Mesothelial cell of epicardium (in vitro differentiated cells): ENCODE measurements around the gene ZMAT5. TPM values are rescaled to one million over a fixed set of nuclear protein-coding genes. Genes with fewer than 3 reads are reported as not detected.
"Not testable (repeated sequence)": the region's sequence is repeated elsewhere in the genome, so short reads cannot be mapped to it uniquely, and the experiment has no call there.

Source experiments
- DNase-seq, 2 experiments: peaks; one replicate each; pipeline ENCODE4 v3.0.0; 2021; ENCODE audit warnings: low spot score in 2 of 2; ENCODE audit not compliant: unreplicated experiment in 2 of 2
- H3K27ac Mint-ChIP-seq: 2 replicates; pipeline ENCODE4 v1.8.0; 2021; ENCODE audit warnings: mixed read lengths
- H3K27me3 Mint-ChIP-seq: 2 replicates; pipeline ENCODE4 v1.8.0; 2021; ENCODE audit warnings: low read depth, mixed read lengths
- H3K36me3 Mint-ChIP-seq: 2 replicates; pipeline ENCODE4 v1.8.0; 2021; ENCODE audit warnings: mixed read lengths
- H3K4me1 Mint-ChIP-seq: 2 replicates; pipeline ENCODE4 v1.8.0; 2021; ENCODE audit warnings: mixed read lengths
- H3K4me3 Mint-ChIP-seq: 2 replicates; pipeline ENCODE4 v1.8.0; 2021; ENCODE audit warnings: mild to moderate bottlenecking, moderate library complexity, mixed read lengths
- H3K9me3 Mint-ChIP-seq: 2 replicates; pipeline ENCODE4 v1.8.0; 2021; ENCODE audit warnings: mixed read lengths
- CTCF ChIP-seq: fragments of 200-600 bp; sonication (generic); IDR thresholded peaks from one replicate; pipeline ENCODE4 v1.5.0; 2021; ENCODE audit warnings: antibody characterized with exemption; ENCODE audit not compliant: unreplicated experiment
- total RNA-seq: library from RNA; stranded (reverse); gene quantifications from 3 replicates; pipeline ENCODE4 v1.2.1, GENCODE V29; 2021

The ZMAT5 gene
- total RNA-seq, 1 donor from 2014 or later = 17.1 TPM

DNA sequence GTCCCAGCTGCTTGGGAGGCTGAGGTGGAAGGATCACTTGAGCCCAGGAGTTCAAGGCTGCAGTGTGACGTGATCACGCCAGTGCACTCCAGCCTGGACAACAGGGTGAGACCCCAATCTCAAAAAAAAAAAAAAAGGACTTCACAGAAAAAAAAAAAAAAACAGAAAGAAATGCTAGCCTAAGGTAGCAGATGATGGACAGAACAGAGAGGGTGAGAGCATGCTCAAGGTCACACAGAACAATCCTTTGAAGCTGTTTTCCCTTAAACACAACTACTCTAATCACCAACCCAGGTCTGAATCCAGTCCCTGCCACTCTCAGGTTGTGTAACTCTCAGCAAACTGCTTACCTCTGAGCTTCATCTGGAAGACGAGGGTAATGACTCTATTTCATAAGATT, 9.7 kb downstream of the ZMAT5 start:
- H3K4me1 Mint-ChIP-seq = no peaks in the 10 kb centered on the region
- no peak for TF ChIP-seq CTCF
- H3K36me3 Mint-ChIP-seq = no peaks in the 10 kb centered on the region
- no peak overlapping the region for H3K4me3 Mint-ChIP-seq
- no peak overlapping the region for H3K27ac Mint-ChIP-seq
- no peak for DNase-seq
- H3K9me3 Mint-ChIP-seq = no peaks in the 10 kb centered on the region
- no peaks in the 10 kb centered on the region for H3K27me3 Mint-ChIP-seq

DNA sequence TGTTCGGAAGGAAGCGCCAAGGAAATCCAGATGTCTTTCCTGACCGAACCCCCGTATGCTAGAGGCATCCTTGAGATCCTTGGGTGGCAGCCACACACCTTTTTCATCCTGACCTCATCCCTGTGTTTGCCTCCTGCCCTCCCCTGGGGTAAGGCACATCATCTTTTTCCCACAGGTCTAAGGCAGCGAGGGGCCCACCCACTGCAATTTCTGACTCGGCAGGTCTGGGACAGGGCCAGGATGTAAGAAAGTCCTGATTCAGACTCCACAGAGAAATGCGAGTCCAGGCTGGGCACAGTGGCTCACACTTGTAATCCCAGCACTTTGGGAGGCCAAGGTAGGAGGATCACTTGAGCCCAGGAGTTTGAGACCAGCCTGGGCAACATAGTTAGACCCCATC, 10.5 kb downstream of the ZMAT5 start:
- Mint-ChIP-seq H3K4me1 (no peaks in the 10 kb centered on the region), H3K27ac (no peak overlapping the region), H3K36me3 (no peaks in the 10 kb centered on the region), H3K4me3 (no peak overlapping the region), H3K9me3 (no peaks in the 10 kb centered on the region), H3K27me3 (no peaks in the 10 kb centered on the region)
- no peak for DNase-seq
- no peak for TF ChIP-seq CTCF

DNA sequence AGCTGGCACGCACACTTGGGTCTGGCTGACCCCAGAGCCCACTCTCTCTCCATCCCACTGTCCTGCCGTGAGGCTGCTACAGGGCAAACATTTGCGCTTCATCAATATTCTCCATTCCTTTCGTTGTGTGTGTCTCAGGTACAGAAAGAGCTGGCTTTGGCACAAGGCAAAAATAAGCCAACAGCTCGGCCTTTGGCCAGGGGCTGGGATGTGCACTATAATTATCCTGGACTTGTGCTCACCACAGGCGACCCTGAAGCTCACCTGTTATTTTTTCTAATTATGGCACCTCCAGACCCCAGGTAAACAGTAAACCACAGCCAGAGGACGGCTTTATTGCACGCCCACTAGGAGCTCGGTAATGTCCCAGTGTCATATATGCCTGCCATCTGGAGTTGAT, 10.9 kb downstream of the ZMAT5 start:
- Mint-ChIP-seq H3K27ac (no peak overlapping the region), H3K9me3 (no peaks in the 10 kb centered on the region), H3K4me1 (no peaks in the 10 kb centered on the region), H3K36me3 (no peaks in the 10 kb centered on the region), H3K4me3 (no peak overlapping the region), H3K27me3 (no peaks in the 10 kb centered on the region)
- no peak for TF ChIP-seq CTCF
- no peak for DNase-seq

- not testable (repeated sequence) for H3K4me1 Mint-ChIP-seq, H3K27me3 Mint-ChIP-seq, H3K27ac Mint-ChIP-seq, H3K9me3 Mint-ChIP-seq, H3K36me3 Mint-ChIP-seq, DNase-seq, H3K4me3 Mint-ChIP-seq
Measured at GRCh38 chr22:29754658-29755395, 12.0 kb downstream of the ZMAT5 start.

GRCh38 chr22:29753808-29754657, 12.8 kb downstream of the ZMAT5 start:
- H3K27ac Mint-ChIP-seq = no peak overlapping the region
- no peaks in the 10 kb centered on the region for H3K9me3 Mint-ChIP-seq

More at GRCh38 chr22:29753808-29754657, 12.8 kb downstream of the ZMAT5 start:
- H3K36me3 Mint-ChIP-seq = no peaks in the 10 kb centered on the region
- no peaks in the 10 kb centered on the region for H3K27me3 Mint-ChIP-seq
- no peak overlapping the region for H3K4me3 Mint-ChIP-seq
- TF ChIP-seq CTCF = no peak
- no peaks in the 10 kb centered on the region for H3K4me1 Mint-ChIP-seq
- DNase-seq = no peak
